Measurements from ENCODE around the gene CD2AP.

CD2AP gene

GRCh38 chr6:47631269-47631772 lies 153.7 kb downstream of the CD2AP start:
- H3K4me2 ChIP-seq (ENCODE audit: low read depth, low read length) = no peak overlapping the region
- H3K9me2 ChIP-seq (replicated peaks; ENCODE audit: insufficient read depth, low read length) = no peaks in the 10 kb centered on the region
- TF ChIP-seq CTCF (IDR thresholded peaks at IDR 0.05; ENCODE audit: low read length) (peak; percentile 60), EZH2phosphoT487 (IDR thresholded peaks at IDR 0.05; ENCODE audit: low read length) (no peak), EZH2 (optimal IDR thresholded peaks at IDR 0.05; ENCODE audit: low read depth, low read length) (no peak)
- no peaks in the 10 kb centered on the region for H4K20me1 ChIP-seq (ENCODE audit: insufficient read depth, low read length)
- H3K9me3 ChIP-seq (replicated peaks; ENCODE audit: insufficient read depth, low read length) = no peaks in the 10 kb centered on the region
- no peak overlapping the region for H3K9ac ChIP-seq (ENCODE audit: low read length)
- H3K27ac ChIP-seq (ENCODE audit: low read length) = no peak overlapping the region
- H3K27me3 ChIP-seq (replicated peaks; ENCODE audit: insufficient read depth, low read length) = no peaks in the 10 kb centered on the region
- H3K4me3 ChIP-seq (ENCODE audit: low read length) = no peak overlapping the region
- no peaks in the 10 kb centered on the region for H3F3A ChIP-seq (ENCODE audit: insufficient read depth, low read length)
- no peaks in the 10 kb centered on the region for H3K36me3 ChIP-seq (replicated peaks; ENCODE audit: insufficient read depth, low read length)
- DNase-seq = peak; percentile 52
- no peaks in the 10 kb centered on the region for H3K79me2 ChIP-seq (ENCODE audit: low read length)
- no peak overlapping the region for H2AFZ ChIP-seq (ENCODE audit: low read length)
- no peaks in the 10 kb centered on the region for H3K4me1 ChIP-seq (ENCODE audit: low read length)

- Histone ChIP-seq H3K27me3 (replicated peaks; ENCODE audit: insufficient read depth, low read length) (no peaks in the 10 kb centered on the region), H2AFZ (ENCODE audit: low read length) (no peak overlapping the region), H3K9me3 (replicated peaks; ENCODE audit: insufficient read depth, low read length) (no peaks in the 10 kb centered on the region), H3K9ac (ENCODE audit: low read length) (no peak overlapping the region), H3K36me3 (replicated peaks; ENCODE audit: insufficient read depth, low read length) (no peaks in the 10 kb centered on the region), H3K4me1 (ENCODE audit: low read length) (no peaks in the 10 kb centered on the region), H3K9me2 (replicated peaks; ENCODE audit: insufficient read depth, low read length) (no peaks in the 10 kb centered on the region), H3K79me2 (ENCODE audit: low read length) (no peaks in the 10 kb centered on the region), H3F3A (ENCODE audit: insufficient read depth, low read length) (no peaks in the 10 kb centered on the region), H3K27ac (ENCODE audit: low read length) (no peak overlapping the region), H4K20me1 (ENCODE audit: insufficient read depth, low read length) (no peaks in the 10 kb centered on the region), H3K4me3 (ENCODE audit: low read length) (no peak overlapping the region), H3K4me2 (ENCODE audit: low read depth, low read length) (no peak overlapping the region)
- TF ChIP-seq CTCF (IDR thresholded peaks at IDR 0.05; ENCODE audit: low read length) (no peak), EZH2 (optimal IDR thresholded peaks at IDR 0.05; ENCODE audit: low read depth, low read length) (no peak), EZH2phosphoT487 (IDR thresholded peaks at IDR 0.05; ENCODE audit: low read length) (no peak)
- no peak for DNase-seq
Measured at GRCh38 chr6:47631797-47632196, 154.2 kb downstream of the CD2AP start.

GRCh38 chr6:47633141-47633540 lies 155.6 kb downstream of the CD2AP start:
- TF ChIP-seq EZH2 (optimal IDR thresholded peaks at IDR 0.05; ENCODE audit: low read depth, low read length) = no peak
- TF ChIP-seq EZH2phosphoT487 (IDR thresholded peaks at IDR 0.05; ENCODE audit: low read length) = no peak
- TF ChIP-seq CTCF (IDR thresholded peaks at IDR 0.05; ENCODE audit: low read length) = no peak
- Histone ChIP-seq H3K4me2 (ENCODE audit: low read depth, low read length) (no peak overlapping the region), H4K20me1 (ENCODE audit: insufficient read depth, low read length) (no peaks in the 10 kb centered on the region), H3K27ac (ENCODE audit: low read length) (no peak overlapping the region), H2AFZ (ENCODE audit: low read length) (no peak overlapping the region), H3K36me3 (replicated peaks; ENCODE audit: insufficient read depth, low read length) (no peaks in the 10 kb centered on the region), H3K9ac (ENCODE audit: low read length) (no peak overlapping the region), H3F3A (ENCODE audit: insufficient read depth, low read length) (no peaks in the 10 kb centered on the region), H3K4me1 (ENCODE audit: low read length) (no peaks in the 10 kb centered on the region), H3K27me3 (replicated peaks; ENCODE audit: insufficient read depth, low read length) (no peaks in the 10 kb centered on the region), H3K9me3 (replicated peaks; ENCODE audit: insufficient read depth, low read length) (no peaks in the 10 kb centered on the region), H3K9me2 (replicated peaks; ENCODE audit: insufficient read depth, low read length) (no peaks in the 10 kb centered on the region), H3K79me2 (ENCODE audit: low read length) (no peaks in the 10 kb centered on the region), H3K4me3 (ENCODE audit: low read length) (no peak overlapping the region)
- DNase-seq = no peak
